Activated B cell treated with CpG ODN at 0.5 μM for 24 hours (primary cell): ENCODE results near the gene RASA3. TPM values are rescaled to one million over a fixed set of nuclear protein-coding genes. Genes with fewer than 3 reads are reported as not detected.

Source experiments
- ATAC-seq: fragments of 200-7000 bp; cut with Tn5 transposase; one replicate; pipeline ENCODE4 v1.10.0; 2021; ENCODE audit warnings: low read depth, mild to moderate bottlenecking, moderate library complexity
- CTCF ChIA-PET: fragments of 350-600 bp; sonication (Branson Sonifier 250); formaldehyde crosslinking; loops from one replicate; lab custom pipeline; 2021; ENCODE audit warnings: antibody characterized with exemption; lab: Charles Lee
- POLR2A ChIA-PET: fragments of 350-600 bp; sonication (Branson Sonifier 250); formaldehyde crosslinking; loops from one replicate; lab custom pipeline; 2021; ENCODE audit warnings: antibody characterized with exemption; lab: Charles Lee
- DNase-seq: peaks from one replicate; pipeline ENCODE4 v3.0.0; 2022
- H3K27ac Mint-ChIP-seq: one replicate; pipeline ENCODE4 v1.8.0; 2020; ENCODE audit warnings: mixed read lengths
- H3K27me3 Mint-ChIP-seq: one replicate; pipeline ENCODE4 v1.8.0; 2021; ENCODE audit warnings: mixed read lengths
- H3K36me3 Mint-ChIP-seq: one replicate; pipeline ENCODE4 v1.8.0; 2021; ENCODE audit warnings: low read depth, mixed read lengths
- H3K4me1 Mint-ChIP-seq: one replicate; pipeline ENCODE4 v1.8.0; 2021; ENCODE audit warnings: mixed read lengths
- H3K4me3 Mint-ChIP-seq: one replicate; pipeline ENCODE4 v1.8.0; 2020; ENCODE audit warnings: mild to moderate bottlenecking, mixed read lengths
- H3K9me3 Mint-ChIP-seq: one replicate; pipeline ENCODE4 v1.8.0; 2020; ENCODE audit warnings: mixed read lengths
- CTCF ChIP-seq: fragments of 200-600 bp; IDR thresholded peaks from one replicate; pipeline ENCODE4 v1.8.0; 2022; ENCODE audit warnings: antibody characterized with exemption, mild to moderate bottlenecking
- intact Hi-C: fragments of 100-400 bp; cut with micrococcal nuclease; formaldehyde crosslinking; loops from one replicate; pipeline ENCODE4 v1.15.1; 2024
- total RNA-seq: library from RNA; stranded (reverse); gene quantifications from 2 replicates; pipeline ENCODE4 v1.2.3, GENCODE V29; 2022

The RASA3 gene
- total RNA-seq, 1 donor from 2014 or later, result 20.4 TPM

GRCh38 chr13:114088863-114089262 is 43.6 kb downstream of the RASA3 start:
- no peak for TF ChIP-seq CTCF
- no peak overlapping the region for H3K4me3 Mint-ChIP-seq
- H3K9me3 Mint-ChIP-seq, result peaks cover 19% of the 10 kb centered on the region
- ChIA-PET POLR2A (interaction anchor here (1.2 kb wide), 1 partner anchor 12 kb away, joined by 8 read pairs; no protein-coding TSS in a partner anchor), CTCF (no interaction called here)
- ATAC-seq (no peak), DNase-seq (no peak)
- H3K27ac Mint-ChIP-seq, result peak overlapping the region; percentile 41
- H3K27me3 Mint-ChIP-seq, result no peaks in the 10 kb centered on the region
- peaks cover 26% of the 10 kb centered on the region for H3K36me3 Mint-ChIP-seq
- H3K4me1 Mint-ChIP-seq, result peaks cover 23% of the 10 kb centered on the region
- intact Hi-C loops, result no loop called here

GRCh38 chr13:114088234-114088633 is 44.2 kb downstream of the RASA3 start:
- peaks cover 18% of the 10 kb centered on the region for H3K4me1 Mint-ChIP-seq
- H3K36me3 Mint-ChIP-seq, result peaks cover 20% of the 10 kb centered on the region
- H3K9me3 Mint-ChIP-seq, result peaks cover 13% of the 10 kb centered on the region
- no peak overlapping the region for H3K27ac Mint-ChIP-seq
- intact Hi-C loops, result no loop called here
- ATAC-seq, result no peak
- H3K27me3 Mint-ChIP-seq, result no peaks in the 10 kb centered on the region
- no peak for TF ChIP-seq CTCF
- H3K4me3 Mint-ChIP-seq, result no peak overlapping the region
- ChIA-PET CTCF (no interaction called here), POLR2A (no interaction called here)
- DNase-seq, result no peak

GRCh38 chr13:114087430-114087829 is 45.0 kb downstream of the RASA3 start:
- ChIA-PET POLR2A (no interaction called here), CTCF (no interaction called here)
- Mint-ChIP-seq H3K27me3 (no peaks in the 10 kb centered on the region), H3K4me1 (peaks cover 19% of the 10 kb centered on the region), H3K9me3 (peaks cover 11% of the 10 kb centered on the region), H3K36me3 (peaks cover 21% of the 10 kb centered on the region), H3K4me3 (no peak overlapping the region), H3K27ac (no peak overlapping the region)
- ATAC-seq (no peak), DNase-seq (no peak)
- intact Hi-C loops, result no loop called here
- TF ChIP-seq CTCF, result no peak

GRCh38 chr13:114082849-114083645 is 49.4 kb downstream of the RASA3 start:
- intact Hi-C loops, result no loop called here
- Mint-ChIP-seq H3K9me3 (no peaks in the 10 kb centered on the region), H3K36me3 (peaks cover 15% of the 10 kb centered on the region), H3K27ac (peak overlapping the region; percentile 61), H3K4me1 (peaks cover 8% of the 10 kb centered on the region), H3K4me3 (no peak overlapping the region), H3K27me3 (no peaks in the 10 kb centered on the region)
- POLR2A ChIA-PET, result no interaction called here
- TF ChIP-seq CTCF, result no peak
- ATAC-seq, result no peak
- CTCF ChIA-PET, result no interaction called here
- DNase-seq, result no peak

- DNase-seq (no peak), ATAC-seq (no peak)
- Mint-ChIP-seq H3K27ac (no peak overlapping the region), H3K4me3 (no peak overlapping the region), H3K4me1 (peaks cover 11% of the 10 kb centered on the region), H3K9me3 (no peaks in the 10 kb centered on the region), H3K27me3 (no peaks in the 10 kb centered on the region), H3K36me3 (peaks cover 14% of the 10 kb centered on the region)
- intact Hi-C loops, result no loop called here
- CTCF ChIA-PET, result no interaction called here
- no peak for TF ChIP-seq CTCF
- POLR2A ChIA-PET, result no interaction called here
Measured at GRCh38 chr13:114081761-114082681, 50.4 kb downstream of the RASA3 start.
